Measurements from ENCODE around the gene ZNF768.
A peak's percentile ranks its signal among the peaks of the same experiment; 100 is the strongest.
"Not testable (repeated sequence)": the region's sequence is repeated elsewhere in the genome, so short reads cannot be mapped to it uniquely, and the experiment has no call there.

The ZNF768 gene

GRCh38 chr16:30555315-30556124 is 29.2 kb upstream of the ZNF768 start:
- DNase-seq: no peak

- DNase-seq: no peak
Measured at GRCh38 chr16:30554557-30555314, 28.4 kb upstream of the ZNF768 start.

- DNase-seq: peak in 1 of 2 donors; percentile 16
Measured at GRCh38 chr16:30553393-30553899, 27.1 kb upstream of the ZNF768 start.

GRCh38 chr16:30552956-30553355 is 26.6 kb upstream of the ZNF768 start:
- no peak for DNase-seq

GRCh38 chr16:30551781-30552180 is 25.4 kb upstream of the ZNF768 start:
- no peak for DNase-seq

GRCh38 chr16:30548416-30549253 is 22.3 kb upstream of the ZNF768 start:
- DNase-seq: no peak

- peak in 1 of 2 donors; percentile 52 for DNase-seq
Measured at GRCh38 chr16:30546115-30546514, 19.7 kb upstream of the ZNF768 start.

GRCh38 chr16:30543067-30543466 is 16.7 kb upstream of the ZNF768 start:
- DNase-seq: no peak

- peak in 1 of 2 donors; percentile 37 for DNase-seq
Measured at GRCh38 chr16:30541502-30542329, 15.3 kb upstream of the ZNF768 start.

GRCh38 chr16:30540916-30541464 is 14.6 kb upstream of the ZNF768 start:
- not testable (repeated sequence) for DNase-seq

GRCh38 chr16:30539986-30540526 is 13.7 kb upstream of the ZNF768 start:
- DNase-seq: not testable (repeated sequence)

- no peak for DNase-seq
Measured at GRCh38 chr16:30539000-30539964, 12.9 kb upstream of the ZNF768 start.

GRCh38 chr16:30536391-30537024 is 10.1 kb upstream of the ZNF768 start:
- peak; percentile 38 to 70 for DNase-seq

- peak; percentile 57 to 62 for DNase-seq
Measured at GRCh38 chr16:30535777-30536190, 9.4 kb upstream of the ZNF768 start.

GRCh38 chr16:30535106-30535776 is 8.9 kb upstream of the ZNF768 start:
- DNase-seq: no peak

- peak; percentile 65 to 76 for DNase-seq
Measured at GRCh38 chr16:30534368-30535105, 8.2 kb upstream of the ZNF768 start, which contains the start of gene ZNF747. Gene ZNF747 (minus strand): TSS chr16:30534858. CDS start chr16:30534679, 179 bp downstream.

- DNase-seq: no peak
Measured at GRCh38 chr16:30533748-30534367, 7.5 kb upstream of the ZNF768 start.

- no peak for DNase-seq
Measured at GRCh38 chr16:30533146-30533522, 6.8 kb upstream of the ZNF768 start.
